Mucosa of descending colon (tissue), 3 donors: ENCODE results near the gene ZSCAN5A. TPM values are rescaled to one million over a fixed set of nuclear protein-coding genes. Genes with fewer than 3 reads are reported as not detected.

Experiments used
- ATAC-seq: fragments of 200-7000 bp; cut with Tn5 transposase; one replicate; pipeline ENCODE4 v1.9.1; 2020; ENCODE audit warnings: mild to moderate bottlenecking, moderate library complexity
- DNase-seq, 3 donors: peaks; one replicate each; pipeline ENCODE4 v3.0.0-alpha.2; 2020
- H3K36me3 ChIP-seq: fragments of 200-600 bp; one replicate; pipeline ENCODE4 v1.8.0; 2021; ENCODE audit warnings: low read depth, mild to moderate bottlenecking
- H3K4me1 ChIP-seq: fragments of 200-600 bp; one replicate; pipeline ENCODE4 v1.8.0; 2021; ENCODE audit warnings: low read depth, mild to moderate bottlenecking
- H3K4me3 ChIP-seq: fragments of 200-600 bp; one replicate; pipeline ENCODE4 v1.8.0; 2021; ENCODE audit warnings: mild to moderate bottlenecking
- H3K9me3 ChIP-seq: fragments of 200-600 bp; one replicate; pipeline ENCODE4 v1.8.0; 2021; ENCODE audit warnings: mild to moderate bottlenecking
- CTCF ChIP-seq: fragments of 200-600 bp; IDR thresholded peaks from one replicate; pipeline ENCODE4 v1.8.0; 2022; ENCODE audit warnings: antibody characterized with exemption, mild to moderate bottlenecking
- intact Hi-C, 2 donors: fragments of 100-400 bp; cut with DNase I in 1 of 2; cut with micrococcal nuclease in 1 of 2; formaldehyde crosslinking; loops; one replicate each; pipeline versions ENCODE4 v1.11.0 to v1.11.1; 2022; cut with DNase I, micrococcal nuclease
- total RNA-seq, 3 donors: library from RNA; stranded (reverse); fragmentation: NEBNext Ultra II Directional in 2 of 3; extraction: Animal tissue kit (Norgen Biotek cat#: 25700) in 2 of 3; gene quantifications; one replicate each; pipeline versions ENCODE4 v1.2.1 to v1.2.4, GENCODE V29; 2021 to 2023
- donor health status: DM: no; HTN: no; CAD: no; lungs with moderate emphysema.
- donor health status: DM: no; HTN: no; CAD: no.
- donor health status: DM: no; HTN: yes; CAD: no.

The ZSCAN5A gene
- total RNA-seq, 3 donors from 2014 or later = 10.5 to 24.0 (median 14.3) TPM

DNA sequence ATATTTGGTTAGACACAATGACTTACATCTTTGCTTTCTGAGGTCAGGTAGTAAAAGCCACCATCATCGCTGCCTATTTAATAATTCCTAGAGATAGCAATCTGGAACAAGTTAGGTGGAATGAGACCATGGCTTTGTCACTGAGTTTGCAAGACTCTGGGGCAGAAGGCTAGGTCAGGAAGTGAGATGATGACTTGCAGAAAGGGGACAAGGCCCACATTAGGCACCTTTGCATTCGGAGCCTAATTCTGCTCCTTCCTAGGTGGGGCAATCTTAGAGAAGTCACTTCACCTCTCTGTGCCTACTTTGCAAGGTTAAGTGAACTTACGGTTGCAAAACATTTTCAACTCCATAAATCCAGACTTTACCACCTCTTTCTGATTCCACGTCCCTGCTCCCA is 31.8 kb downstream of the ZSCAN5A start:
- no peak for TF ChIP-seq CTCF
- no peak for DNase-seq
- ATAC-seq = no peak
- Histone ChIP-seq H3K4me3 (no peak overlapping the region), H3K9me3 (no peaks in the 10 kb centered on the region), H3K36me3 (no peaks in the 10 kb centered on the region), H3K4me1 (no peaks in the 10 kb centered on the region)
- intact Hi-C loops = no loop called here

DNA sequence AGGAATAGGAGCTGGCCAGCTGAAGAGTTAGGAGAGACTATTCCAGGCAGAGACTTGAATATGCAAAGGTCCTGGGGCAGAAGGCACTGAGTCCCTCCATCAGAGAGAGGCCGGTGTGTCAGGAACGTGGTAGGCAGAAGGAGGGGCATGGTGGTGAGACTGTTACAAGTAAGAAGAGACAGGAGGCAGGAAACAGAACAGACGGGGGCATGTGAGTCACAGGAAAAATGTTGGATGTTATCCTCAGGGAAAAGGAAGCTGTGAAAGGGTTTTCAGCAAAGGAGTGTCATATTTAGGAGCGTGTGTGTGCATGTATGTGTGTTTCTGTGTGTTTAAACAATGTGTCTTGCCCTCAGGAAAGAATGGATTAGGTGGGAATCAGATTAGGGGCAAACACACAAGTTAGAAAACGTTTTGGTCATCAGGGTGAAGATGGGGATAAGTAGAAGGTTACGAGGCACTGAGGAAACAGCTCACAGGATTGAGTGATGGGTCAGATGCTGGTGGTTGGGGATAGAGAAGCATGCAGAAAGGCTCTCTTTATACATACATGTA is 41.0 kb downstream of the ZSCAN5A start:
- Histone ChIP-seq H3K9me3 (no peaks in the 10 kb centered on the region), H3K36me3 (no peaks in the 10 kb centered on the region), H3K4me1 (no peaks in the 10 kb centered on the region), H3K4me3 (no peak overlapping the region)
- no peak for ATAC-seq
- DNase-seq = no peak
- TF ChIP-seq CTCF = no peak
- intact Hi-C loops = no loop called here

DNA sequence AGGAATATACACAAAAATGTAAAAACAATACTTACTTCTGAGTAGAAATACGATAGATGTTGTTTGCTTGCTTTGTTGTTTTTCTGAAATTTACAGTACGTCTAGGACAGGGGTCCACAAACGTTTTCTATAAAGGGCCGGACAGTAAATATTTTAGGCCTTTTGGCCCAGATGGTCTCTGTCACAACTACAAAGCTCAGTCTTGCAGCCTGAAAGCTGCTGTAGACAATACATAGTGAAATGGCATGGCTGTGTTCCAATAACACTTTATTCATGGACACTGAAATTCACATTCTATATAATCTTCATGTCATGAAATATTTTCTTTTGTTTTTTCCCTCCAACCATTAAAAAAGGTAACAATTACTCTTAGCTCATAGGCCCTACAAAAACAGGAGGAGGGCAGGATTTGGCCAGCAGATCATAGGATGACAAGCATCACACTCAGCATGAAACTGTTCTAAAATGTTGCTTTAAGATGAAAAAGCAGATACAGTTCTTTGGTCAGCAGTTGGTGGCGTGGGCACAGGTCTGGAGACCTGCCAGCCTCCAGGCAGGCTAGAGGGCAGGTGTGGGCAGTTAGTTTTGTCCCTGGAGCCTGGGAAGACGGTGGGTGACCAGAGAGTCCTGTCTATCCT is 42.4 kb downstream of the ZSCAN5A start, which contains the start of gene EDDM13:
Gene EDDM13, plus strand, starts transcription at position 588 of the 638 bp plus-strand sequence. CDS start 87 bp downstream, outside the sequence.
- ATAC-seq (no peak), DNase-seq (no peak)
- Histone ChIP-seq H3K4me1 (no peaks in the 10 kb centered on the region), H3K9me3 (no peaks in the 10 kb centered on the region), H3K4me3 (no peak within 1 kb of the TSS), H3K36me3 (no peaks in the 10 kb centered on the region)
- intact Hi-C loops = no loop called here
- TF ChIP-seq CTCF = no peak

- Histone ChIP-seq H3K9me3 (no peaks in the 10 kb centered on the region), H3K36me3 (no peaks in the 10 kb centered on the region), H3K4me3 (no peak overlapping the region), H3K4me1 (no peaks in the 10 kb centered on the region)
- TF ChIP-seq CTCF = no peak
- no peak for DNase-seq
- no peak for ATAC-seq
- intact Hi-C loops = no loop called here
These were observed 43.5 kb downstream of the ZSCAN5A start for GRCh38 chr19:56271151-56271550.

- ATAC-seq = no peak
These were observed 44.0 kb downstream of the ZSCAN5A start for GRCh38 chr19:56270676-56271075.

More at GRCh38 chr19:56270676-56271075, 44.0 kb downstream of the ZSCAN5A start:
- Histone ChIP-seq H3K9me3 (no peaks in the 10 kb centered on the region), H3K4me3 (no peak overlapping the region), H3K36me3 (no peaks in the 10 kb centered on the region), H3K4me1 (no peaks in the 10 kb centered on the region)
- no peak for TF ChIP-seq CTCF
- peak in 1 of 3 donors; percentile 6 for DNase-seq
- intact Hi-C loops = no loop called here
